Measurements from ENCODE around the gene FSHB.
"Not testable (repeated sequence)": the region's sequence is repeated elsewhere in the genome, so short reads cannot be mapped to it uniquely, and the experiment has no call there.

GRCh38 chr11:30268638-30269037, 37.8 kb downstream of the FSHB start:
- TF ChIP-seq CTCF (IDR thresholded peaks at IDR 0.05; ENCODE audit: low read depth, low read length, missing input control); MAX (IDR thresholded peaks at IDR 0.05); RAD21 (IDR thresholded peaks at IDR 0.05); GABPA (IDR thresholded peaks at IDR 0.05 in 1 of 2, conservative IDR thresholded peaks at IDR 0.05 in 1 of 2); JUND (IDR thresholded peaks at IDR 0.05); EGR1 (IDR thresholded peaks at IDR 0.05; ENCODE audit: low read depth in 2 of 2); TAF1 (conservative IDR thresholded peaks at IDR 0.05); REST (IDR thresholded peaks at IDR 0.05); ATF3 (IDR thresholded peaks at IDR 0.05); YY1 (IDR thresholded peaks at IDR 0.05); FOXA1 (IDR thresholded peaks at IDR 0.05); ZBTB33 (IDR thresholded peaks at IDR 0.05): not testable (repeated sequence)

Data from liver (tissue), 3 donors.